GM12872 (cell line): ENCODE results near the gene SRA1.

ENCODE experiments used
- CTCF ChIP-seq: IDR thresholded peaks from 3 replicates; pipeline ENCODE4 v1.5.1; 2011; ENCODE audit warnings: low read depth, mild to moderate bottlenecking, low read length, moderate library complexity; ENCODE audit not compliant: insufficient read depth

Gene SRA1

GRCh38 chr5:140553657-140554056, 3.6 kb downstream of the SRA1 start:
- TF ChIP-seq CTCF: no peak

GRCh38 chr5:140551872-140552271, 5.4 kb downstream of the SRA1 start:
- TF ChIP-seq CTCF: no peak

GRCh38 chr5:140550147-140551079, 6.9 kb downstream of the SRA1 start:
- no peak for TF ChIP-seq CTCF

- no peak for TF ChIP-seq CTCF
Measured at GRCh38 chr5:140549237-140550144, 7.8 kb downstream of the SRA1 start.

- no peak for TF ChIP-seq CTCF
Measured at GRCh38 chr5:140548791-140549190, 8.5 kb downstream of the SRA1 start.

- no peak for TF ChIP-seq CTCF
Measured at GRCh38 chr5:140548300-140548688, 9.0 kb downstream of the SRA1 start.

- TF ChIP-seq CTCF: peak; percentile 69
Measured at GRCh38 chr5:140547508-140548299, 9.6 kb downstream of the SRA1 start, which contains the start of gene EIF4EBP3. Gene EIF4EBP3, plus strand, starts transcription at chr5:140547662. Its CDS starts 76 bp downstream, at chr5:140547738.
